Ovary (tissue), 3 donors: ENCODE data around the gene NUDT9.

Source experiments
- CTCF ChIP-seq, 3 donors: fragments of 450-650 bp in 2 of 3; fragments of 200-600 bp in 1 of 3; IDR thresholded peaks; one replicate each; pipeline versions ENCODE4 v1.5.1 to v1.8.0; 2016 to 2022; ENCODE audit warnings: antibody characterized with exemption in 3 of 3, mild to moderate bottlenecking in 1 of 3
- EP300 ChIP-seq: sonication (generic); formaldehyde crosslinking; IDR thresholded peaks from one replicate; pipeline ENCODE4 v1.6.1; 2017; ENCODE audit warnings: antibody characterized with exemption
- POLR2A ChIP-seq: fragments of 450-650 bp; IDR thresholded peaks from one replicate; pipeline ENCODE4 v1.6.1; 2017; ENCODE audit warnings: antibody characterized with exemption, mild to moderate bottlenecking, moderate library complexity
- donor health status: DM: no; HTN: no; CAD: no.

DNA sequence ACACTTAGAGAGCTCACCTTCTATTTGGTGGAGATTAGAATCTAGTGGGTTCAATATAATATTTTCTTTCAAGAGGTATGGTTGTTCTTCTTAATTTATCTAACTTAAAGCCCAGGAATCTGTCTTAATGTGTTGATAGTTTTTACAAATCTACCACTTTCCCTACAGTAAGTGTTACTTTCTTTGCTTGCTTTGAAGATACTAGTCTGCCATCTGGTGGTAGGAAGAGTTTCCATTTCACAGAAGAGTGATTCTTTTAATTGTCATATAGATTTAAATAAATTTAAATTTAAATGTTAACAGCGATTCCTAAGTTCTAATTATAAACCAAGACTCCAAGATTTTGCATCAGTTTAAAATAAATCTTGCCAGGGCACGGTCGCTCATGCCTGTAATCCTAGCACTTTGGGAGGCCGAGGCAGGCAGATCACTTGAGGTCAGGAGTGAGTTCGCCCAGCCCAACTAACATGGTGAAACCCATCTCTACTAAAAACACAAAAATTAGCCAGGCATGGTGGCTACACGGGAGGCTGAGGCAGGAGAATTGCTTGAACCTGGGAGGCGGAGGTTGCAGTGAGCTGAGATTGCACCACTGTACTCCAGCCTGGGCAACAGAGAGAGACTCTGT is 43.5 kb downstream of the NUDT9 start:
- no peak for TF ChIP-seq POLR2A
- peak; percentile 25 to 68 (median 38) for TF ChIP-seq CTCF (IDR thresholded peaks at IDR 0.05)
- no peak for TF ChIP-seq EP300
